ENCODE results near the gene CHMP4A.
"Not testable (repeated sequence)": the region's sequence is repeated elsewhere in the genome, so short reads cannot be mapped to it uniquely, and the experiment has no call there.

CHMP4A gene

GRCh38 chr14:24246765-24247212 lies 33.5 kb upstream of the CHMP4A start:
- no peak for DNase-seq

DNA sequence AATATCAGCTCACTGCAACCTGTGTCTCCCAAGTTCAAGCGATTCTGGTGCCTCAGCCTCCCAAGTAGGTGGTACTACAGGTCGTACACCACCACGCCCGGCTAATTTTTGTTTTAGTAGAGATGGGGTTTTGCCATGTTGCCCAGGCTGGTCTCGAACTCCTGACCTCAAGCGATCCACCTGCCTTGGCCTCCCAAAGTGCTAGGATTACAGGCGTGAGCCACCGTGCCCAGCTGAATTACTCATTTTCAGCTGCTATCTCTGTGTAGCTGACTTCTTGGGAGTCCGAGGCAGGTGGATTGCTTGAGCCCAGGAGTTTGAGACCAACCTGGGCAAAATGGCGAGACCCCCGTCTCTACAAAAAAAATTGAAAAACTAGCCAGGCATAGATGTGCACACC lies 32.1 kb upstream of the CHMP4A start:
- not testable (repeated sequence) for DNase-seq

- DNase-seq = peak; percentile 72
These were observed 30.1 kb upstream of the CHMP4A start for GRCh38 chr14:24243336-24243836.

- DNase-seq = peak; percentile 95
These were observed 28.6 kb upstream of the CHMP4A start for GRCh38 chr14:24241829-24242443.

GRCh38 chr14:24240110-24240918 lies 27.0 kb upstream of the CHMP4A start:
- no peak for DNase-seq

- no peak for DNase-seq
These were observed 25.3 kb upstream of the CHMP4A start for GRCh38 chr14:24238527-24239037.

- no peak for DNase-seq
These were observed 24.8 kb upstream of the CHMP4A start for GRCh38 chr14:24238123-24238522.

- DNase-seq = no peak
These were observed 24.2 kb upstream of the CHMP4A start for GRCh38 chr14:24237463-24237955.

- DNase-seq = no peak
These were observed 23.6 kb upstream of the CHMP4A start for GRCh38 chr14:24236689-24237462.

GRCh38 chr14:24235804-24236688 lies 22.8 kb upstream of the CHMP4A start:
- no peak for DNase-seq

DNA sequence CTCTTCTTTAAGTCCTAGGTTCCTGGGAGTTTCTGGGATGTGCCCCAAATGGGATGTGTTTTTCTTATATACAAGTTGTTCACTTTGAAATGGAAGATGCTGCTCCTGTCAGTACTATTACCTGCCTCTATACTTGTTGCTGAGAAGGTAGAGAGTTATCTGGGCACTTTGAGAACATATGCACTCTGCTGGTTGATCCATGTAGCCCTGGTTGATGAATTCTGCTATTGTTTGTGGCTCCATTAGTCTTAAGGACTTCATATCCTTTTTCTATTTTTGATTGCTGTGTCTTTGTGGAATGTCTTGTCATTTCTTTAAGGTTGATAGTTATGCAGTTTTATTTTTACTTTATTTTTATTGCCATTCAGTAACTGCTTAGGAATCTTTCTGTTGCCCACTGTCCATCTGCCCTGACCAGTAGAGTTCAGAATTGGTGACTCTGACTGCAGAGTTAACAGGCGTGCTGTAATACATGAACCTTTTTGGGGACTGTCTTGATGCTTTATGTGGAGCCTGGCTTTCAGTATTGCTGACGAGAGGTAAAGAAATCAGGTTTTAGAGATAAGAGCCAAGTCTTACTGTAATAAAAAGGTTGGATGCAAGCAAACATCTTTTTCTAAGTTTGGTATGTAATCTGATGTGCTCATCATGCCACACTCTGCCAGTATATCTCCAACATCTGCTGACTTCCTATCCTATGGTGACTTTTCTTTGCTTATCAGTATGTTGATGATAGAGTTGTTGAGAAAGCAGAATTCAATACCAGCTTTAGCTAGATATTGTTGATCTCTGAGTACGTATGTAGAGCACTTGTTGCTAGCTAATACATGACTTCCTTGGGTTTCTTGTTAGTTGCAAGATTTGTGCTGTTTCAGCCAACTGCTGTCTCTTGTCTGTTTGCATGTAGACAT lies 21.1 kb upstream of the CHMP4A start:
- no peak for DNase-seq

DNA sequence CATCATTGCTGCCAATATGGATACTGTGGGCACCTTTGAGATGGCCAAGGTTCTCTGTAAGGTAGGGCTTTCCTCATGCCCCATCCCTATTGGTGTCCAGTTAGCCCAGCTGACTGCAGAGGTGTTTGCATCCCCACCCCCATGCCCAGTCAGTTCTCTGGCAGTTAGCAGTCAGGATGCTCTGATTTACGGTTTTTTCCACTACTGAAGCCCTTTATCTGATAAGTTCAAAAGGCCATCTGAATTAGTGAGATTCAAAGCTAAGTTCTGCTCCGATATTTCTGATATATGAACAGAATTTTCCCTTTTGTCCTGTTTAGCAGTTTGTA lies 20.2 kb upstream of the CHMP4A start:
- peak; percentile 29 for DNase-seq

DNA sequence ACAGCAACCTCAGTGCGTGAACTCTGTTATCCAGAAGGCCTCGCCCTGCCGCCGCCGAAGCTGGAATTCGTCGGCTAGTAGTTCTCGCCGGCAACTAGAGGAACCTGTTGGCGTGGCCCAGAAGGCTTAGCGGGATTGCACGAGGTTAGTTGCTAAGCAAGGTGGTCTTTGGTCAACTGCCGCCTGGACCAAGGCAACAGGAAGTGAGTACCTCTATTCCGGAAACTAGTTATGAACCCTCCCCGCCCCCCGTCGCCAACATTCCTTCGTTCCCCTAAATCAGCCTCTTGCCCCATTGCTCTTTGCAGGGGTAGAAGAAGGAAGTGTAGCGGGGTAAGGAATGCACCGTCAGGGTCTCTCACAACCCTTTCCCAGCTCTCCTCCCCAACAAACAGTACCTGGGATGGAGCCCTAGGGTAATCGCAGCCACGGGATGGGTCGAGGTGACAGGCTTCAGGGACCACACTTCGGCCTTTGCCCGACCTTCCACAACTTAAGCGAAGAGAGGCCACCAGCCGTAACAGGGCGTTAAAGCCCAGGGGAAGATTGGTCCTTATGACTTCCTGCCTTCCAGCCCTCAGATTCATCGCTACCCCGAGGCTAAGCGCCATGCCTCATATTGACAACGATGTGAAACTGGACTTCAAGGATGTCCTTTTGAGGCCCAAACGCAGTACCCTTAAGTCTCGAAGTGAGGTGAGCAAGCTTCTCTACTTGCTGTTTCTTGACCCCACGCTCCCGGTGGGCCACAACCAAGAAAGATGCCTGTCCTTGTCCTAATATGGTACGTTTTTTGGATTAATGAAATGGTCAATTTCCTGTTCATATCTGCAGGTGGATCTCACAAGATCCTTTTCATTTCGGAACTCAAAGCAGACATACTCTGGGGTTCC lies 19.6 kb upstream of the CHMP4A start, which contains the start of gene GMPR2:
GMPR2 (plus strand) TSS at position 285 of the 893 bp plus-strand sequence; CDS start at position 610, 325 bp downstream.
- no peak for DNase-seq

GRCh38 chr14:24232121-24232644 lies 18.9 kb upstream of the CHMP4A start, which contains the start of gene NEDD8:
Gene NEDD8 (minus strand): TSS chr14:24232367. CDS start chr14:24232267, 100 bp downstream.
- peak; percentile 86 for DNase-seq

GRCh38 chr14:24231263-24232120 lies 18.2 kb upstream of the CHMP4A start:
- DNase-seq = peak; percentile 41

DNA sequence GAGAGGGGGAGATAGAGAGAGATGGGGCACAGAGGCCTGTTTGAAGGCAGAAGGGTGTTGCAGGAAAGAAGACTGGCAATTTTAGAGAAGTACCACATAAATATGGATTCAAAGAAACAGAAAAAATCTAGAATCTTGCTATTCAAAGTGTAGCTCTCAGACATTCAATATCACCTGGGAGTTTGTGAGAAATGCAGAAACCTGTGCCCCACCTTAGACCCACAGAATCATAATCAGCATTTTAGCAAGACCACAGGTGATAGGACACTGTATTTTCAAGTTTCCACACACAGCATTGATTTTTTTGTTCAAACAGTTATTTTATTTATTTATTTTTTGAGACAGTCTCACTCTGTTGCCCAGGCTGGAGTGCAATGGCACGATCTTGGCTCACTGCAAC lies 15.6 kb upstream of the CHMP4A start:
- no peak for DNase-seq

- no peak for DNase-seq
These were observed 13.2 kb upstream of the CHMP4A start for GRCh38 chr14:24226473-24226872.

DNA sequence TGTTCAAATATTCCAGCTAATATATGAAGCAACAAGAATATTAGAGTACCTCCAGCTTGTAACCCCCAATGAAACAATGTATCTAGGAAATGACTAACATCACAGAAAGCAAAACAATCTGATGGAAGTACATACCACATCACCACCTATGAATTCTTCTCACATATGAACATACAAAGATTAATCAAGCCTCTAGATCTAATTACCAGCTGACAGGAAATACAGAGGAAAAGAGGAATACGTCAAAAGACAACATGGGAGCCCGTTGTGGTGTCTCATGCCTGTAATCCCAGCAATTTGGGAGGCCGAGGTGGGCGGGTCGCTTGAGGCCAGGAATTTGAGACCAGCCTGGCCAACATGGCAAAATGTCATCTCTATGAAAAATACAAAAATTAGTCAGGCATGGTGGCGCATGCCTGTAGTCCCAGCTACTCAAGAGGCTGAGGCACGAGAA lies 11.4 kb upstream of the CHMP4A start:
- no peak for DNase-seq
